ENCODE measurements around the gene CRACR2B. TPM values are rescaled to one million over a fixed set of nuclear protein-coding genes. Genes with fewer than 3 reads are reported as not detected.

The CRACR2B gene
- total RNA-seq, 1 donor from 2014 or later: 8.7 TPM

DNA sequence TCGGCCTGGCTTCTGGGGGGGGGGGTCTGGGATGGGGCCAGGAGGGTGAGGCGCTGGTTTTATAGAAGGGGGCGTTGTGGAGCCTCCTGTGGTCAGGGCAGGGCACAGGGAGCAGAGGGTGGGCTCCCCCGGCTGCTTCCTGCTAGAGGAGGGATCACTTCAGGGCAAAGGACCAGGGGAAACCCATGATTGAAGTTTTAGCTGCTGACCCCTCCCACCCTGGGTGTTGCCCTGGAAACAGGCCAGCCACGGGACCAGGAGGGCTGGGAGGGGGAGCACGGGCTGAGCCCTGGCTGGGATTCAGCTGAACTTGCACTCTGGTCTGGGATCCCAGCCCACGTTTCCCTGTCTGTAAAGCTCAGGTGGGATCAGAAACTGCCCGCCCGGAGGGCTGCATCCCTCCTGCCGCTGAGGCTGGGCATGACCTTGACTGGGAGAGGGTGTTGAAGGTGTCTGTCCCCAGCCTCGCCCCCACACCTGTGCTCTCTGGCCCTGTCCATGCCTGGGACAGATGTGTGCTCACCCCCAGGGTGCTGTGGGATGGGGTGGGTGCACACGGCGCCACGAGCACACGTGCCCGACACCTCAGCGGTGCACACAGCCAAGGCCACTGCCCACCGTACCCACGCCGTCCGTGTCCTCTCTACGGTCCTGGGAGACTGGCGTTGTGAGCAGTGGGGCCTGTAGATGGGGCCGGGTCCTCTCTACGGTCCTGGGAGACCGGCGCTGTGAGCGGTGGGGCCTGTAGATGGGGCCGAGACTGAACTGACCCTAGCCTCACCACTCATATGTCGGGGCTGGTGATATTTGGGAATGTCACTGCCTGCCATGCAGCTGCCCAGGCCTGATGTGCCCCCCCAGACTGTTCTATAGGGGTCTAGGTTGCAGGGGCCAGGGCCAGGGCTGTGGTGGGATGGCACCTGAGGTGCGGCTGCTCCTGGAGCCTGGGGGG lies 17.2 kb downstream of the CRACR2B start:
- peak; percentile 75 for ATAC-seq
- peak; percentile 96 for DNase-seq (ENCODE audit: low spot score)
- intact Hi-C loops (cut with DNase I): no loop called here

DNA sequence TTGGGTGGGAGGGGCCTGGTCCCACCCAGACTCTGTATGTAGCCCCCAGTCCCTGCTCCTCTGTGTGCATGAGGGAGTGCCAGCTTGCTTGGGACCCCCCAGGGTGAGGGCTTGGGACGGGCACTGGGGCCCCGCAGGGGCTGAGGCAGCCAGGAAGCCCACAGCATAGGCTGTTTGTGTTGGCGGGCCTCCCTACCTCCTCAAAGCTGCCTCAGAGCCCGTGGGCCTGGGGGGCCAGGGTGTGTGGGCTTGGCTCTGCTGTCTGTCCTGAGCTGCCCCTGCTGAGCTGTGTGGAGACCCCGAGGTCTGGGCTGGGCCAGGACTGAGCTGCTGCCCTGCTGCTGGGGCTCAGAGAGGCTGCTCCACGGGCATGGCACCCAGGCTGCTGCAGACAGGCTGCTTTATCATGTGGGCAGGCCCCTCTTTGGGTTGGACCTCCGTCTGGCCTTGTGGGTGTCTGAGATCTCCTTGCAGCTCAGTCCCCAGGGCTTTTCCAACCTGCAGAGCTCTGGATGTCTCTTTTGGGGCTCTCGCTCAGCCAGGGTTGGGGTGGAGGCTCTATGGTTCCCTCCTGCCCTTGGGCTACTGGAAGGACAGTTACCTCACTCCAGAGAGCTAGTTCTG lies 18.3 kb downstream of the CRACR2B start:
- no peak for DNase-seq (ENCODE audit: low spot score)
- intact Hi-C loops (cut with DNase I): no loop called here
- ATAC-seq: no peak

DNA sequence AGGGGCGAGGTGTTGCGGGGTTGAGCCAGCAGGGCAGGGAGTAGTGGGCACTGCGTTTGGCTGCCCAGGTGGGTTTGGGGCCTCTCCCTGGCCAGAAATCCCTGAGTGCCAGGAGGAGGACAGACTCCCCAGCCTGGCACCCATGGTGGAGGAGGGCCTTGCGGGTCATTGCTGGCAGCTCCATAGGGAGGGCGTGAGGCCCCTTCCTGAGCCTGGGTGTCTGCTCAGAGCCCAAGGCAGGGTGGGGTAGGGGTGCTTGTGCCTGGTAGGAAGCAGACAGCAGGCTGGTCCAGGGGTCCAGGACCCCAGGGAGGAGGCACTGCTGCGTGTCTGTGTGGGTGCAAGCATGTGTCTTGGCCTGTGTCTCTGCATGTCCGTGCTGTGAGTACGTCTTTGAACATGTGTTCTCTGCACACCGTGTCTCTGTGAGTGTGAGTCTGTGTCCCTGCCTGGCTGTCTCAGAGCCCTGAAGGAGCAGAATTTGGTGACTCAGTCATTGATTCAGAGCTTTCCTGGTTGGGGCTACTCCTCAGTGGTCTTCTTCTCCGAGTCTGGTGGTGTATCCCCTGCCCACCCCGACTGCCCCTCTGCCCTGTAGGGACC lies 18.9 kb downstream of the CRACR2B start:
- ATAC-seq: no peak
- intact Hi-C loops (cut with DNase I): no loop called here
- DNase-seq (ENCODE audit: low spot score): no peak

DNA sequence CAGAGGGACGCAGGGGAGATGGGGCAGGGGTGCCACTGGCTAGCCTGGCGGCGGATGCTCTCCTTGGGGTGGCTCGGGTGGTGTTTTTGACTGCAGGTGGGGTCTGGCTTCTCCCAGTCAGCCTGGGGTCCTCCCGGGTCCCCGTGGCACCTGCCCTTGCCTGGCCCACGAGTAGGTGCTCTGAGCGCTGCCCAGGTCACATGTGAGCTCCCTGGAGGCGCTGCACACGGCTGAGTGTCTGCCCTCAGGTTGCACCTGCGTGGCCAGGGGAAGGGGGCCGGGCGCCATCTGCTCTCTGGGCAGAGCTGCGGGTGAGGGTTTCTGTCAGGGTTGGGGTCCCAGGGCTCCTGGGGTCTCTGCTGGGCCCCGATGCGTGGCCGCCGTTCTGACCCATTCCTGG lies 20.2 kb downstream of the CRACR2B start:
- no peak for ATAC-seq
- intact Hi-C loops (cut with DNase I): no loop called here
- no peak for DNase-seq (ENCODE audit: low spot score)

DNA sequence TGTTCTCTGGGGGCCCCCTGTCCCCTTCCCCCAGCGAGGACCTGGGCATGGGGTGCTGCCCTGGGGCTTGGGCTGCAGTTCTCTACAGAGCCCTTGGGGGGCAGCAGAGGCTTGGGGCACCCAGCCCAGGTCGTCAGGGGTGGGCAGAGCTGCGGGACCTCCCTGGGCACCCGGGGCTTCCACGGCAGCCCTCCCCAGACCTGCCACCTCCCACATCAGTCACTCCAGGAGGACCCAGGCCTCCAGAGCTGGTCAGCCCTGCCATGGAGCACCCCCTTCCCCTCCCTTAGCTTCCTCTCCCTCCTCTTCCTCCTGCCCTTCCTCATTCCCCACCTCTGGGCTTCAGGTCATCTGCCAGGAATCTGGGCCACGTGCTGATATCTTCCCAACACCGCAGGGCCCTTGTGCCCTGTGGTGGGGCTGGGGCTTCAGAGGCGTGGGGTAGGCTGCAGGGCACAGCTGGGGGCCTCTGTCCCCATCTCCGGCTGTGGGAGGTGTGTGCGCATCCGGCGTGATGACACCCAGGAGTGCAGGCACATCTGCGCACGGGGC lies 20.7 kb downstream of the CRACR2B start:
- intact Hi-C loops (cut with DNase I): no loop called here
- DNase-seq (ENCODE audit: low spot score) (no peak), ATAC-seq (no peak)

DNA sequence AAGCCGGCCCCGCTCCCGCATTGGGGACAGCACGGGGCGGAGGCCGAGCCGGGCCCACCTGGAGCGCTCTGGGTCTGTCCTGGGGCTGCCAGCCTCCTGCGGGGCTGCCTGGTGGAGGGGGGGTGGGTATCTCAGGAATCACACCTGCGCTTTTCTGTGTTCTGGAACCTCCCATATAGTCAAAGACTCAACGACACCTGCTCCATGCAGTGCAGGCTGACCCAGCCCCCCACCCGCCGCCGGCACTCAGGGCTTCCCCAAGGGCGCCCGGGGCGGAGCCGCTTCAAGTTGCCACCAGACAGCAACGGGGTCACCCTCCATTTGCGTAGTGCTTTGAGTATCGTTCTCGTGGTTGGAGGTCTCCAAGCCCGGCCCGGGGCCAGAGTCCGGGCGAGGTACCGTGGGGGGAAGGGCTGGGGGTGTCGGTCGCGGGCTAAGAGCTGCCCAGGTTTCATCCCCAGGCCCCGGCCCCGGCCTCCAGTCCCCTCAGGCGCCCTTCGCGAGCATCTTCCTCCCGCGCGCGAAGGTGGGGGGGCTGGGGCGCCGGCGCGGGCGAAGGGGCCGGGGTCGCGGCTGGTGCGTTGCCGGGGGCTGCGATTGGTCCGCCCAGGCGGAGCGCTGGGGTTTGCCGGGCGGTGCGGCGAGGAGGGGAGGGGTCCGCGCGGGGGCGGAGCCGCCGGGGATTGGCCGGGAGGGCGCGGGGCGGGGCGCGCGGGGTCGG lies 21.5 kb downstream of the CRACR2B start:
- no peak for DNase-seq (ENCODE audit: low spot score)
- no peak for ATAC-seq
- intact Hi-C loops (cut with DNase I): no loop called here

DNA sequence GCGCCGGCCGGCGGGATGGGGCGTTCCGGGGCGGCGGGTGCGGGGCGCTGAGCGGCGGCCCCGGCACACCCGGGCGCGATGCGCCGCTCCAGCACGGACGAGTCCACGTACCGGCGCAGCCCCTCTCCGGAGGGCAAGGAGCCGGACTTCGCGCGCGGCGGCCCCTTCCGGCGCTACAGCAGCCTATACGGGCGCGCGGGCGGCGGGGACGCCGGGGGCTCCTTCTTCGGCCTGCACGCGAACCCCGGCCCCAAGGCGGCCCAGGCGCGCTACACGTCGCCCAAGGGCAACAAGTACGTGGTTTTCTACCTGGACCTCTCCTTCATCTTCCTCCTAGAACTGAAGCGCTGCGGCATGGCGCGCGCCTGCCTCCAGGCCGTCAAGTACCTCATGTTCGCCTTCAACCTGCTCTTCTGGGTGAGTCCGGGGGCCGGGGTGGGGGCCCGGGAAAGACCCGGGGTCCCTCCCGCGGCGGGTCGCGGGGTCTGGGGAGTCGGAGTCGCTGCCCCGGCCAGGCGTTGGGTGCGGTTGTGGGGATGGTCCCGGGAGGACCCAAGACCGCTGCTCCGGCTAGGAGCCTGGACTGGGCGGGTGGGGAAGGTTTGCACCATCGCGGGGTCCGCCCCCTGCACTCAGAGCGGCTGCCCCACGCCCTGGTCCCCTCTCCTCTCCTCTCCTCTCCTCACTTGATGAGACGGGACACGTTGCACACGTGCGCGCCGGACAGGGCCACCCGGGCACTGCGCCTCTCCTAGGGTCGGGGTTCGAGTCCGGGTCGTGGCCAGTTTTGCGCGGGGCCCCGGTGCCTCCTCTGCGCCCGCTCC lies 22.4 kb downstream of the CRACR2B start:
- ATAC-seq (no peak), DNase-seq (ENCODE audit: low spot score) (no peak)

DNA sequence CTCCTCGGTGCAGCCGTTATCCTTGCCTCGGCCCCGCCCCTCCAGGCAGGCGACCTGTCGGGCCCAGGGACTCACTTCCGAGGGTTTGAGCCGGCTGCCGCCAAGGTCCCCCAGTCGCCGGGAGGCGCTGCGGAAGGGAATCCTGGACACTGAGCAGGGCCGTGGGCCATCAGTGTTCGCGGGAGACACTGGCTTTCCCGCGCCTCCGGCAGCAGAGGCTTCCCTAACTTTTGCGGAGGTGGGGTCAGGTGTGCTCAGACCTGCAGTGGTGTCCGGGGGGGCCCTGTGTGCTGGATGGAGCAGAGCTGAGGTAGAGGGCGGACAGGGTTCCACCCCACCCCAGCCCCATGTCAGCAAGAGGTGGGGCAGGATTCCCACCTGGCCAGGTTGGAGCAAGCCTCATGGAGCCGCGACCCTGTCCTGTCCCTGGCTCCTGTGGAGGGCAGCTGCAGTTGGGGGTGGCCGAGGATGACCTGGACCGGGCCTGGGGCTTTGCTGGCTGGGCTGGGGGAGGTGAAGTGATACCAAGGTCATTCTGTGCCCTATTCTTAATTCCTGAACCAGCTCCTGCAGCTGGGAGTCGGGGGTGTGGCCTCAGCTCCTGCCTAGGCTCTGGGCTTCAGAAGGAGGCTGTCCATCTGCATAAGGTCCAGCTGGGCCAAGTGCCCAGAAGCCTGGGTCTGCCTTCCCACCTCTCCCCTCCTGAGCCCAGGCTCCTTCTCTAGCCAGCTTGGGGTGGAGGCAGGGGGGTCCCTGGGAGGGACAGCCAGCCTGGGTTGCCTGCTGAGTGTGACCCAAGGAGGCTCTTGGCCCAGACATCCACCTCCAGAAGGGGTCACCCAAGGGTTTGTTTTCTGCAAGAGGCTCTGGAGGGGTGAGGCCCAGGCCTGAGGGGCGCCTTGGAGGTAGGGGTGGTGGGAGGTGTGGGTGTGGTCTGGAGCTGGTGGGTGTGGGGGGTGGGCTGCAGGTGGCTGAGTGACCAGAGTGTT lies 23.4 kb downstream of the CRACR2B start:
- intact Hi-C loops (cut with DNase I): loop anchor here (5.0 kb wide), 1 partner anchor 201 kb away; no protein-coding TSS in a partner anchor
- DNase-seq (ENCODE audit: low spot score) (no peak), ATAC-seq (peak; percentile 1)

More for the DNA sequence above, 22.4 kb downstream of the CRACR2B start:
- intact Hi-C loops (cut with DNase I): loop anchor here (5.0 kb wide), 1 partner anchor 202 kb away; no protein-coding TSS in a partner anchor

DNA sequence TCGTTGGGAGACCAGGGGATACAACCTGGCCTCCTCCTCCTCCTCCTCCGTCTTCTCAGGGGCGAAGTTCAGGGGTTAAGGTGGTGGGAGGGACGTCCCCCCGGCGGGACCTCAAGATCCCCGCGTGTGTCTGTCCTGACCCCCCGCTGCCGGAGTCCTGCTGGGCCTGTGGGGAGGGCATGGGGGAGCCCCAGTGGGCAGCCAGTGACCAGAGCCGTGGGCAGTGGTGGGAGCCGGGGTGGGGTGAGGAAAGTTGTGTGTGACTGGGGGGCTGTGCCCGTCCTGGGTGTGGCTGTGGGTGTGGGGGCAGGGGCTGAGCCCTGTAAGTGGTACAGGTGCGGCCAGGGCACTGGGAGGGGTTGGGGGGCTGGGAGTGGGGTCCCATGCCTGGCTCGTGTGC lies 25.0 kb downstream of the CRACR2B start:
- intact Hi-C loops (cut with DNase I): loop anchor here (5.0 kb wide), 1 partner anchor 200 kb away; no protein-coding TSS in a partner anchor
- DNase-seq (ENCODE audit: low spot score): no peak
- no peak for ATAC-seq

DNA sequence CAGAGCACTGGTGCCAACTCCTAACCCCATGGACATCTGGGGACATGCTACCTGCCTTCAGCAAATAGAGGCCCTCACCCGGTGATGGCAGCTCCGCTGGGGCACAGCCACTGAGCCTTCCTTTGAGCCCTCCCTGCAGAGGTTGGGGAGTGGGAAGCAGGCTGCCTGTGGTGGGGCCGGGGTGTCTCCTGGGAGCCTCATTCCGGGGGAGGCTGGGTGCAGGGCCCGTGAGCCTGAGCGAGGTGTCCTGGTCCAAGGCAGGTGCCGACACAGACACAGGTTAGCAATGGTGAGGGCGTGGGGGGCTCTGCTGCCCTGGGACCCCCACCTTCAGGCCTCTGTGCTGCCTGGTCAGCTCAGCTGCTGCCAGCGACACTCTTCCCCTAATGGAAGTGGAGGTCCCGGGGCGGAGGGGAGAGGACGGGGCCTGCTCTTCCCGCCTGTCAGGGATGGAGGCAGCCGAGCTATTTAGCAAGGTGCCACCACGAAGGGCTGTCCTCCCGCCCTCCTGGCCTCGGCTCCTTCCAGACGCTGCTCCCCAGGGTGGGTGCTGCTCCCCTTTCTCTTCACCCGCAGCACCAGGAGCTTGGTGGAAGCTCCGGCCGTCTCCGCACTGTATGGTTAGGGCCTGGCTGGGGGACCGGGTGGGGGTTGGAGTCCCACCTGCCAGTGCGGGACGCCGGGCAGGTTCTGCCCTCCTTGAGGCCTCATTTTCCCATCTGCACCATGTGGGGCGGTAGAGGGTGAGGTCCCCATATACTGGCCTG lies 26.1 kb downstream of the CRACR2B start:
- ATAC-seq (no peak), DNase-seq (ENCODE audit: low spot score) (no peak)
- intact Hi-C loops (cut with DNase I): loop anchor here (5.0 kb wide), 1 partner anchor 198 kb away; no protein-coding TSS in a partner anchor

DNA sequence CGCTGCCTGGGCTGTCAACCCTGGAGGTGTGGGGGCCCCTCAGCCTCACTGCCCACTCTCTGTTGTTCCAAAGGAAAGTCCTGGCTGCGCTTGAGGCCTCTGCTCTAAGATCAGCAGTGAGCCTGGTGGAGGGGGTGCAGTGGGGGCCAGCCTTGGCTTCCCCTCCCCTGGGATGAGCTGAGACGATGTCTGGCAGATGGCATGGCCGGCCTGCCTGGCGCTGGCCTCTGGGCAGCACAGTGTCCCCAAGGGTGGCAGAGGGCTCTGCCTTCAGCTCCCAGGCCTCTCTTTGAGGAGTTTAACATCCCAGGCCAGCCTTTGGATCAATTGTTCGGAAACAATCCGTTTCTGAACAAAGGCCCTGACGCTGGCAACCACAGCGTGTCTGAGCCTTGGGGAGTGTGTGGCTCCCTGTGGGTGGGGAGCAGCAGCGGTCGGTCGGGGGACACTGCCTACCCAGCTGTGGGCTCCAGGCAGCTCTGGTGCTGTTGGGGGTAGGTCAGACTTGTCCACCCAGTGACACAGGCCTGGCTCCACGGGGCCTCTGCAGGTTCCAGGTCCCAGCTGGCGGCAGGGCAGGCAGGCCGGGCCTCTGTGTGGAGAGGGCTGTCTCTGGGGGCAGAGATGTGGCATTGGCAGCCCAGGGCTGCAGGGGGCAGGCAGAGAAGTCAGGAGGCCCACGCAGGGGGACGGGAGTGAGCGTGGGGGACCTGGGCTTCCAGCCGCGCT lies 27.0 kb downstream of the CRACR2B start:
- intact Hi-C loops (cut with DNase I): loop anchor here (5.0 kb wide), 1 partner anchor 198 kb away; no protein-coding TSS in a partner anchor
- ATAC-seq (no peak), DNase-seq (ENCODE audit: low spot score) (no peak)

DNA sequence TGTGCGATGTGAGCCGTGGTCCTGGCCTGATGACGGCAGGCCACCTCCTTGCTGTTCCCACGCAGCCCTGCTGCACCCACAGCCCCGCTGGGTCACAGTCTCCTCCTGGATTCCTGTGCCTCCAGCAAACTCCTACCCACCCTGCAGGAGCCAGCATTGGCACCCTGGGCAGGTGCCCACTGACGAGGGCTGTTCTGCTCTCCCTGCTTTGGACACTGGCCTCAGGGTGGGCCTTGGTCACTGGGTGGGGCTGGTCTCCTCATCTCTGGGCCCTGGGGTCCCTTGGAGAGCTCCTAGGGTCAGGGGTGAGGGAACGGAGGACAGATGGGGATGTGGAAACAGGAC lies 27.6 kb downstream of the CRACR2B start:
- DNase-seq (ENCODE audit: low spot score) (no peak), ATAC-seq (no peak)
- intact Hi-C loops (cut with DNase I): no loop called here

DNA sequence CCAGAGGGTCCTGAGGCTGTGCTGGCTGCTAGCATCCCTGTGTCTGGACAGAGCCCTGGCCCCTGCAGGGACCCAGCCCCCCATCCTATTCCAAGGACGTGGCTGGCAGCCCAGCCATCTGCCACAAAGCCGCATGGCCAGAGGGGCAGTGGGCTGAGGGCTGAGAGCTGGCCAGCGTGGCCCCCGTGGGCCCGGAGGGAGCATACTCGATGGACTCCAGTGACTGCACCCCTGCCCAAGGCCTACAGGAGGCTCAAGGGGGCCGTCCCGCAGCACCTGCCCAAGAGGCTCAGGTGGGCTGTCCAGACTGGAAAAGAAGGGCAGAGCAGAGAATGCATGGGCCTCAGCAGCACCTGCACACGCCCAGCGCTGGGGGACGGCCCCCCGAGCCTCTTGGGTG lies 28.1 kb downstream of the CRACR2B start:
- no peak for DNase-seq (ENCODE audit: low spot score)

DNA sequence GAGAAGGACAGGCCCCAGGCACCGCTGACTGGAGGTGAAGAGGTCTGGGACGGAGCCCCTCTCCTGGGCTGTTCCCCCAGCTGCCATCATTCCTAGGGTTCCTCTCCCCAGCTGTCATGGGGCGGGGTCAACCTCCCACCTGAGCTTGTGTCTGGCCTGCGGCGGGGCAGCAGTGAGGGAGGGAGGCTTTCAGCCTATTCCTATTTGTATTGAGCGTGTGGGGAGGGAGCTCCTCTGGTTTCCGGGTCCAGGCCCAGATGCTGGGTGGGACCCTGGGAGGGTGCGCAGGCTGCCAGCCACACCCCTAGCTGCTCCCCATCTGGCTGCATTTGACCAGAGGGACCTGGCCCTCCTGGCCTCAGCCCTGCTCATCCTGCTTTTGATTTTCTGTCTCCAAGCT lies 28.7 kb downstream of the CRACR2B start:
- DNase-seq (ENCODE audit: low spot score) (no peak), ATAC-seq (no peak)
- intact Hi-C loops (cut with DNase I): no loop called here

More for the DNA sequence above, 28.1 kb downstream of the CRACR2B start:
- ATAC-seq: no peak
- intact Hi-C loops (cut with DNase I): no loop called here

DNA sequence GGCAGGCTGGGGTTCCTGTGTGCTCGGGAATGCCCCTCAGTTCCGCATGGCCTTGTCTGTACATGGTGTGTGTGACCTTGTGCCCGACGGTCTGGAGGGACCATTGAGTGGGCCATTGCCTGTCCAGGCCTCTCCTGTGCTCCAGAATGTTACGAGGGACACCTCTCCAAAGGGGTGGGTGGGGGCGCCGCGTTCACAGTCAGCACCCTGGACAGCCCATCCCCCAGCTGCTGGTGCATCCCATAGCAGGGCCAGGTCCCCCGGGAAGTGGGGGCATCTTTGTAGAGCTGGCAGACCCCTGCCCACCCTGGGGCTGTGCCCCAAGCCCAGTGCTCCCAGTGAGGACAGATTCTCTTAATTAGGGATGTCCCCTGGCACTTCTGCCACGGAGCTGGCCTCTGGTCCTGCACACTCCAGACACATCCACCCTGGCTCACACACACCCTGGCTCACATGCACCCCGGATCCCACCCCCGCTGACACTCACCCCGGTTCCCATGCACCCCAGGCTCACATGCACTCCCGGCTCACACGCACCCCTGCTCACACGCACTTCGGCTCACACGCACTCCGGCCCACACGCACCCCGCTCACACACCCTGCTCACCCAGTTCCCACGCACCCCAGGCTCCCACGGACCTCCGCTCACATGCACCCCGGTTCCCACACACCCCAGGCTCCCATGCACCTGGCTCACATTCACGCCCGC lies 30.5 kb downstream of the CRACR2B start:
- DNase-seq (ENCODE audit: low spot score) (no peak), ATAC-seq (no peak)
- intact Hi-C loops (cut with DNase I): no loop called here

All from sciatic nerve (tissue), 2 donors.